ENCODE measurements around the gene IL18.
"Not testable (repeated sequence)": the region's sequence is repeated elsewhere in the genome, so short reads cannot be mapped to it uniquely, and the experiment has no call there.

The IL18 gene

DNA sequence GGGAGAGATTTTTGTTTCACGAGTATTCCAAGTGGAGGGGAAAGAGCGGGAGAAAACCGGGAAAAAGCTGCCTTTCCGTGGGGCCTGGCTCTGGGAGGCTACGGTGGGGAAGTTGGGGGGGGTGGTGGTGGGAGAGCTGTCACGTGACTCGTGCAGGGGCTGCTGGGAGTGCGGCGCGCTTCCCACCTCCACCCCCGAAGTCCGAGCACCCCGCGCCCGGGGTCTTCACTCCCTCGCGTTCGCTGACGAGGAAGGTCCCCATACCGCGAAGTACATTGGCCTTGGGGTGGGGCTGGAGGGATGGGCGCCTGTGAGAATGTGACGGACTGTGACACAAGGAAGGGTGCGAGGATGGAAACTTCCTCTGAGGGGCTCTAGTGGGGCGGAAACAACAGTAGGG, 3.3 kb upstream of the IL18 start, which contains the start of gene TEX12:
Gene TEX12, plus strand, starts transcription at position 228 of the 400 bp plus-strand sequence. CDS start 1,897 bp downstream, outside the sequence.
- DNase-seq, result no peak

DNA sequence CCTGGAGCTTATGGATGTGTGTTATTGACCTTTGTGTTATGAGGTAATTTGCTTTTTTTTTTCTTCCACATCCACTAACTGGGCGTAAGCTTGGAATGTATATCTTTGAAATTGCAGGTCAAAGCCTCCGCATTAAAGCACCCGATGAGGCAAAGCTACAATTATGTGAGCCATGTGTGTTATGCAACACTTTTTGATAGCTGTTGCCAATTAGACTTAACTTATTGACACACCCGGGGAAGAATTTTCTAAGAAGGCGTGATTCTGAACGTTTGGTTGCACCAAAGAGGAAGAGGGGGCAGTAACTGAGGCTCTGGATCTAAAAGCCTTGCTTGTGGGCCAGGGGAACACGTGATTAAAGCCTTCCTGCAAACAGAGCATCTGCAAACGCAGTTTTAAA, 2.7 kb upstream of the IL18 start:
- DNase-seq, result no peak

DNA sequence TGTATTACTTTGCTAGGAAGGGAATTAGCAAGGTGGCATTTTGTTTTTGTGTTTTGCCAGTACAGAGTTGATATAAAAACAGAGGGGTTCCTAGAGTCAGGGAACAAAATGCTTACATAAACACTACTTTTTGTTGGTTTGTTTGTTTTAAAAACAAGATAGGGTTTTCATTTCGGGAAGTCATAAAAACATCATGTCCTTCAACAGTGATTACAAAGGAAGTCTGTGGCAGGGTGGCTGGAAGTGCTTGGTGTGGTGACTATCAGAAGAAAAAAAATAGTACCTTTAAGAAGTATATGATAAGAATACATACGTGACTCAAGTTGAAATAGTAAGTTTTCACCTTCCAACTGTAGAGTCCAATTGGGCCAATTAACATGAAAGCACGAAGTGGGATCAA, 1.2 kb upstream of the IL18 start:
- DNase-seq, result no peak

DNA sequence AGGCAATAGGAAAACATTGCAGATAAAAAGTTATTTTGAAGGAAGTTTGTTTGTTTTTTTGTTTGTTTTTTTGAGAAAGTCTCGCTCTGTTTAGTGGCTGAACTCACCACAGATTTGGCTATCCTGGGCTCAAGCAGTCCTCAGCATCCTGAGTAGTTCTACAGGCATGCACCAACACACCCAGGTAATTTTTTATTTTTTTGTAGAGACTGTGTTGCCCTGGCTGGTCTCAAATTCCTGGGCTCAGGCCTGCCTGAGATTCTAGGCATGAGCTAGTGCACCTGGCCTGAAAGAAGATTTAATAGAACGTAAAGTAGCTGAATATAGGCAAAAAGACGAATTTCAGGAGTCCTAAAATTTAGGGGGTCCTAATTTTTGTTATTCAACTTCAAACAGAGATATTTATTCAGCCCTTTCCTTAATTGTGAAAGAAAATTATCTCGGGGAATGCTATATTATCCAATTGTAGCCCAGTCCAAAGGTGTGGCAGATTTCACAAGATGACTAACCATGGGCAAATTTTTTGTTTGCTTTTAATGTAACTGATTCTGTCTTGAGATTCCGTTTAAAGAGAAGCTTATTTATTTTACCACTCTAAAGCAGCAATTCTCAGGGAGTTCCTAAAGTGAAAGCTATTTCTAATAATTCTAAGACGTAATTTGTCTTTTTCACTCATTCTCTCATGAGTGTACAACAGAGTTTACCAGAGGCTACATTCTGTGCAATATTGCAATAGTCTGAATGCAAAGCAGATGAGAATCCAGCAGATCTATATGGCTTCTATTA, 940 bp downstream of the IL18 start:
- no peak for DNase-seq

DNA sequence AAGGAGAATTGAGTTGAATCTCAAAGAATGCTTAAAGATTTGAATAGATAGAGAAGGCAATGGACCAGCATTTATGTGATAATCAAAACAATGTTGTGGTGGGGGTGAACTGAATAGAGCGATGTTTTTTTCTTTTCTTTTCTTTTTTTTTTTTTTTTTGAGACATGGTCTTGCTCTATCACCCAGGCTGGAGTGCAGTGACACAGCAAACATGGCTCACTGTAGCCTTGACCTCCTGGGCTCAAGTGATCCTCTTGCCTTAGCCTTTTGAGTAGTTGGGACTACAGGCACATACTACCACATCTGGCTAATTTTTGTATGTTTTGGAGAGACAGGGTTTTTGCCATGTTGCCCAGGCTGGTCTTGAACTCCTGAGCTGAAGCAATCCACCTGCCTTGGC, 1.7 kb downstream of the IL18 start:
- DNase-seq, result not testable (repeated sequence)

DNA sequence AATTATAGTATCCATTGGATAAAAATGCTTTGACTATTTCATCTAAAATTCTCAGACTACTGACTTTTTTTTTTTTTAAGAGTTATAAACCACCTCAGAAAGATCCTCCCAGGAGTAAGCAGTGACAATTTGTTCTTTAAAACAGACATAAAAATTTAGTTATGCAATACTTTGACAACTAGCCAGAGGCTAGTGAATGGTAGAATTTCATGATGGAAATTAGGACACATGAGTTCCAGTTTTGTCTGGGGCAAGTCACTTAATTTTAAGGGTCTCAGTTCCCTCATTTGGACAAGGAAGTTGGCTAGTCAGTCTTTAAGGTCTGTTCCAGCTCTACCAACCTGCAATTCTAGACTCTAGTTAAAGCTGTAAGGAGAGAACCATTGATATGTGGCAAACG, 2.9 kb downstream of the IL18 start:
- DNase-seq, result no peak

DNA sequence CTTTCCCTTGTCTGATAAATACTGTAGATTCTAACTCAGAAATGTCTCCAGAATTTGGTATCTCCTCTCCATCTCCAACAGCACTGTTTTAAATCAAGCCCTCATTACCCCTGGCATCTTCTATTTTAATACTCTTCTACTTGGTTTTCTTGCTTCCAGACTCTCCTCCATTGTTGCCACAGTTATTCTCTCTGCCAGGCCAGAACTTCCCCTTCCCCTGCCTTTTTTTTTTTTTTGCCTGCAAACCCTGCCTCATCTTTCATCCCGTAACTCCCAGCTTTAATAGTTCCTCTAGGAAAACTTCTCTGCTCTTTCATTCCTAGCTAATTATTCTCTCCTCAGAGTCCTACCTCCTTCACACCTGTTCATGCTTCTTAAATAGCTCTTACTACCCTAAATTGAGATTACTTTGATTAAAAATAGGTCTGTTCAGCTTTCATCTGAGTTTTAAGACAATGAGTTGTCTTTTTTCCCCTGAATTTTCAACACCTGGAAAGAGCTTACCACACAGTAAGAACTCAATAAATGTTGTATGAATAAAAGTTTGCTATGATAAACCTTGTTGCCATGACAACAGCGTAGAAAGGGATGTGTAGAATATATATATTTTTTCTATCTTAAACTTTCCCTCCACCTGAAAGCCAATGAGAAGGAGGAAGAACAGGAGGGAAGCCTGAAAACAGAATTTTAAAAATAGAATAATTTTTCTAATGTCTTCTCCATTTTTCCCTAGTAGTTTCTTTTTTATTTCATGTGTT, 3.6 kb downstream of the IL18 start:
- DNase-seq, result no peak

DNA sequence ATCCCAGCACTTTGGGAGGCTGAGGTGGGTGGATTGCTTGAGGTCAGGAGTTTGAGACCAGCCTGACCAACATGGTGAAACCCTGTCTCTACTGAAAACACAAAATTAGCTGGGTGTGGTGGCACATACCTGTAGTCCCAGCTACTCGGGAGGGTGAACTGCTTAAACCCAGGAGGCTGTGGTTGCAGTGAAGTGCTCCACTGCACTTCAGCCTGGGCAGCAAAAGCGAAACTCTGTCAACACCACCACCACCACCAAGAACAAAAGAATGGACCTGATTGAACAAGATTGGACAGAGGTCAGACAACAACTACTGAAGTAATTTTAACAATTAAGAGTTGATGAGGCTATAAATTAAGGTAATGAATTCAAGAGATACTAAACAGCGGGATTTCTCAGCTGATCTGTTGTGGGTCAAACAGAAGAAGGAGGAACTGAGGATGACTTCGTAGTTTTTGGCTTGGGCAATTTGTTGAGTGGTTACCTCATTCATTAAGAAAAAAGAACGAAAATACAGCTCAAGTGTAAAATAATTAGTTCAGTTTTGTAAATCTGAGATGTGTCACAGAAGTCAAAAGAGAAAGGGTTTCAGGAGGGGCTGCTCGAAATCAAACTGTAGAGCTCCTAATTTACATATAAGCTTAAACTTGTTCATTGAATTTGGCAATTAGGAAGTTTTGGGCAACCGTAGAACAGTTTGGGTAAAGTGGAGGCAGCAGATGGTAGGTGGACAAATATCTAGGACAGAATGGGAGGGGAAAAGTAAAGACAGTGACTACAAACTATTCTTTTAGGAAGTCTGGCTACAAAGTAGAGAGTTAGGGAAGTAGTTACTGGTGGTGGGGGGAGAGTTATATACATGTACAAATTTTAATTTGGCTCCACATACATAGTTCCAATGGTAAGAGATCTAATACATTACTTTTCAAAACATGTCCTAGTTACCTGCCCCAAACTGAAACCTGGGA, 4.5 kb downstream of the IL18 start:
- no peak for DNase-seq

DNA sequence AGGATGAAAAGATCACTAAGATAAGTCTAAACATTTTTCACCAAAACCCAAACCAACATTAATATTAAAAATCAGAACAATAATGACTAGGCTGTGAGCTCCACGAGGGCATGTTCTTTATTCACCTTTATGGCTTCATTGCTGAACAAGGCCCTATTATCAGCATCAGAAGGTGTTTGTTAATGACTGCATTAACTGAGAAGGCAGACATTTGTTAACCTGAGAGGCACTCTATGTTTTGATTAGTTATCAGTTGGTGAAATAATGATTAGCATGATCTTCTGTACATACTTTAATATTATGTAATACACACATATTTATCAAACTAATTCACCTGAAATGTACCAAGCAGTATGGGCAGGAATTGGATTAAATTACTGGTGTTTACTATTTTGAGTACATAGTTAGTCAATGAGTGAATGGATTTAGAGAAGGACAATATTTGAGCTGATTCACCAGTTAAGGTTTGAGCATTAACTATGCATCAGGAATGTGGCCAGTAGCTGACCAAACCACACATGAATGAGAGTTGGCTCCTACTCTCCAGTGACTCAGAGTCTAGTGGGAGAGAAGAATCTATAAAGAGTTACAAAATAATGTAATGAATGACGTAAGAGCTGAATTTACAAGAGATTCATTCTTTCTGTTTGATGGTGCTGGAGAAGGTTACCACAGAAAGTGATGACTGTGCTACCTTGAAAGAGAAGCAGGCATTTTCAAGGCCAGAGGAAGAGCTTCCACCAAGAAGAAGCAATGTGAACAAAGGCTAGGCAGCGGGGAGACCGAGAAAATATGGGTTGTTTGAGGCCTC, 6.7 kb downstream of the IL18 start:
- no peak for DNase-seq

DNA sequence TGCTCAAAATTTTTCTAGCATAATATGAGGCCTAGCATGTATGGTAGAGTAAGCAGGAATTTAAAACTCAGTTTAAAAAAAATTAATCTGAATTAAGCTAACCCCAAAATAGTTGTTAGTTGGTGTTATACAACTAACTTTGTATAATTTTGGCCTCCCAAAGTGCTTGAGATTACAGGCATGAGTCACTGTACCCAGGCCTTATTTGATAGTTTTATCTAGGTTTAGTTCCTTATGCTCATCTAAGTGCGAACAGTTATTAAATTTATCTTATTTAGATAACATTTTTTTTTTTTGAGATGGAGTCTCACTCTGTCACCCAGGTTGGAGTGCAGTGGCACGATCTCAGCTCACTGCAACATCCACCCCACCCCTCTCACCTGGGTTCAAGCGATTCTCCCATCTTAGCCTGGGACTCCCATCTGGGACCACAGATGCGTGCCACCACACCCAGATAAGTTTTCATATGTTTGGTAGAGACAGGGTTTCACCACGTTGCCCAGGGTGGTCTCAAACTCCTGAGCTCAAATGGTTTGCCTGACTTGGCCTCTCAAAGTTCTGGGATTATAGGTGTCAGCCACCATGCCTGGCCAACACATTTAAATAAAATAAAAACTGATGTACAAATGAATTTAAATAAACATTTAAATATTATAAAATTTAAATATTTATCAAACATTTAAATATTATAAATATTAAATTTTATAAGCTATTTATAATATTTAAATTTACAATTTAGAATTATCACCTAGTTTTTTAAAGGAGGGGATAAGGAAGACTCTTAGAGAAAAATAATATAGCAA, 7.5 kb downstream of the IL18 start:
- DNase-seq, result no peak

DNA sequence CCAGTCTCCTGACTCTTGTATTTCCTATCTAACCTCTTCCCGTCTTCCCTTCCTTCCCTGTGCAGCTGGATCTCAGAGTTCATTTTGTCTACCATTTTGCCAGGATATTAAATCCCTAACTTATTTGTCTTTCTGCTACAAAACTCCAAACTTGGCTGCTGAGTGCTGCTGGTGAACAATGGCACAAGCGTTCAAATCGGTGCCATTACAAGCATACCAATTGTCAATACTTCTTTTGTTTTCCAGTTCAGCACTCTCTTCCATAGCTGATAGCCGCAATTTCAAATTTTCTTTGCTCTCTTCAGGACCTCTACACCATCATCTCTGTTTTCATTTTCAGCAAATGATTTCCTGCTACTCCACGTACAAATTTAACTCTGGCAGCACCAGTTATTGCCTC, 13.4 kb downstream of the IL18 start:
- no peak for DNase-seq

DNA sequence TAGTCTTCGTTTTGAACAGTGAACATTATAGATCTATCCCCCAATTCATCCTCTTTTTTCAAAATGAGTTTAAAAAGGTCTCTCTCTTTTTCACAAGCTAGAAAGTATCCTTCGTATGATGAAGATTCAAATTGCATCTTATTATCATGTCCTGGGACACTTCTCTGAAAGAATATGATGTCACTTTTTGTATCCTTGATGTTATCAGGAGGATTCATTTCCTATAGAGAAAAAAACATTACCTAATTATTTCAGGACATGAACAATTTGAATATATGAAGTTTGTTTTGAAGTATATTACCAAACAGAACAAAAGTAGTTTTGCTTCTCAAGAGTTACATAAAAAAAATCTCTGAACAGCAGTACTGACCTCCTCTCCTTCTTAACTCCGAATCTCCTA, 20.3 kb downstream of the IL18 start:
- DNase-seq, result no peak

DNA sequence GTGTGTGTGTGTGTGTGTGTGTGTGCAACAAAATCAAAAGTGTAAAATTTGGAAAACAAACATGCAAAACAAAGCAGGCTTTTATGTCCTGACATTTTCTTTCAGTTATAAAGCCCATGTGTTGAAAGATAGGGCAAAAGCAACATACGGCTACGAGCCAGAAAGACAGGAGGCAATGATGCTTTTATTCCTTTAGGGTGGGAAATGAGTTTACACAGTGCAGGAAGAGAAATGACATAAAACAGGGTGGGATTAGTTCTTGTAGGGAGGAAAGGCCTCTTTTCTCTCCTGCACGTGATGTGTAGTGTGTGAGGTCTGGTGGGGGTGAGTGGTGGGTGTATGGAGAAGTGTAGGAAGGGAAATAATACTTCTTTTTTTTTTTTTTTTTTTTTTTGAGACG, 29.4 kb downstream of the IL18 start:
- no peak for DNase-seq

DNA sequence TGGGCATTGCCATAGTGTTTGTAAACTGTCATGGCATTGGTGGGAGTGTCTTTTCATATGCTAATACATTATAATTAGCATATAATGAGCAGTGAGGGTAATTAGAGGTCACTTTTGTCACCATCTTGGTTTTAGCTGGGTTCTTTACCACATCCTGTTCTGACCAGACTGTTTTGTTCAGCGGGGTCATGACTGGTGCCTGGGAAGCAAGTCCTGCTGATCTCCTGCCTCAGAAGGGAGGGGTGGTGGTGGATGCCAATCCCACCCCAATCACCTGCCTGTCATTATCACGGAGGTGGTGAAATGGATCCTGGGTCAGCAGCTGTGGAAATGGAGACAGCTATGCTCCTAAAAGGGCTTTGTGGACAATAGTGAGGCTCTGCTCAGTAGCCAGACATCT, 31.2 kb downstream of the IL18 start:
- DNase-seq, result no peak

DNA sequence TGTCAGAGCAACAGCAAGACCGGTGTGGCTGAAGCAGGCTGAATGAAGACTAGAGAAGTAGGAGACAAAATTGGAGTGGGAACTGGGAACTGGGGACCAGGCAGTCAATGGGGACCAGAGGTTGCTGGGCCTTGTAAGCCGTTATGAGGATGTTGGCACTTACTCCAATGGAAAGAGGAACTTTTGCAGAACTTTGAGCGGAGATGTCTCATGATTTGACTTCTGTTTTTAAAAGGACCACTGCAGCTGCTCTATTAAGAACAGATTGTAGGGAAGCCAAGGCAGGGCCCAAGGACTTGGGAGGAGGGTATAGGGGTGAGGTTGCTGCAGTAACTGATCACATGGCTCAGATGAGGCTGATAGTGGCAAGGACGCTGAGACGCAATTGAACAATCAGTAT, 34.2 kb downstream of the IL18 start:
- DNase-seq, result no peak

DNA sequence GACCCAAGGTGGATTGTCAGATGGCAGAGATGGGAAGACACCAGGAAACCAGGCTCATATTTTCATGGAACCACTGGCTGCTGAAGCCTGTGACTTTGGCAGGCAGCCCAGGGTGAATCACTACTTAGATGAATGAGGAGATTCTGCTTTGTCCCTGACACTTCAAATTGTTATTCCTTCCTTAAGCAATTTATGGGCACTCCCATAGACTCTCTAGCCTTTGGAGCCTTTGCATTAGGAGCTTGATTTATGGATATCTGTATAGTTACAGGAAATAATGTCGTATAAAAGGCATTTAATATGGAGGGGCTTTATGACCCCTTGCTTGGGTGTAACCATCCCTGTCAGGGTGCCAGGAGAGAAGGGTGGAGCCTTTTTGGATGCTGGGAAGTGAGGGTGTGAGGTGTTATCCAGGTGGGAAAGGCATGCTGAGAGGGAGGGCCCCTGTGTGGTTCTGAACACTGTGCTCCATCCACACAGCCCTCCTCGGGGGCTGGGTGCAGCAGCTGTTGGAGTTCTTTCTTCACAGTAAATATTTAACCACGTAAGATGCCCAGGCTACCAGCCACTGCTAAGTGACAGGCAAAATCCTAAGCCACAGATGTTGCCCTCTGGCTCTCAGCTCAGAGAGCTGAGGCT, 35.3 kb downstream of the IL18 start:
- DNase-seq, result no peak

DNA sequence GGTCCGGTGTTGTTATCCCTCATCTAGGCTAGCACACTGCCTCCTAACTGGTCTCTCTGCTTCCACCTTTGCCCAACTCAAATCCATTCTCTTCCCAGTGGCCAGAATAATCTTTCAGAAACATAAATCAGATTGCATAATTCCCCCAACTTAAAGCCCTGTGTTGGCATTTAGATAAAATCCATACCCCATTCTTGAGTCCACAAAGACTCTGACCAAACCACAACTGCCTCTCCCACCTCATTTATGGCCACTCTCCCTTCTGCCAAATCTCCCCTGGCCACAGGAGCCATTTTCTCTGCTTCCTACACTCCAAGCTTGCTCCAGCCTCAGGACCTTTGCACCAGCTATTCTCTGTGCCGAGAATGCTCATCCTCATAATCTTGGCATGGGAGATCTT, 36.8 kb downstream of the IL18 start:
- DNase-seq, result no peak

DNA sequence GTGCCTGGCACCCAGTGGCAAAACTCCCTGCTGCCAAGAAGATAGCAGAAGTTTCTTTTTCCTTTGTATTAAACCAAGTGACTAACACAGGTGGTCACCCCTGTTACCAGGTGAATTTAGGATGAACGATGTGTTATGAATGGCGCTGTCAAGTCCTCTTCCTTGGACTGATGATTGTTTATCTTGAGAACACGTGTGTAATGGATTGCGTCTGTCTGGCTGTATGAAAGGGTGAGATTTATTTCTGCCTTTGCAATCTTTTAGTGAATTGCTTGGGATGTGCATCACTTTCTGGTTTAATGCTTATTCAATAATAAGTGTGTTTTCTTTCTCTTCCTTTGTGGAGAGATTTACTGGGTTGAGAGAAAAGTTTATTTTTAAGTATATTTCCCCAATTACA, 40.8 kb downstream of the IL18 start:
- no peak for DNase-seq

DNA sequence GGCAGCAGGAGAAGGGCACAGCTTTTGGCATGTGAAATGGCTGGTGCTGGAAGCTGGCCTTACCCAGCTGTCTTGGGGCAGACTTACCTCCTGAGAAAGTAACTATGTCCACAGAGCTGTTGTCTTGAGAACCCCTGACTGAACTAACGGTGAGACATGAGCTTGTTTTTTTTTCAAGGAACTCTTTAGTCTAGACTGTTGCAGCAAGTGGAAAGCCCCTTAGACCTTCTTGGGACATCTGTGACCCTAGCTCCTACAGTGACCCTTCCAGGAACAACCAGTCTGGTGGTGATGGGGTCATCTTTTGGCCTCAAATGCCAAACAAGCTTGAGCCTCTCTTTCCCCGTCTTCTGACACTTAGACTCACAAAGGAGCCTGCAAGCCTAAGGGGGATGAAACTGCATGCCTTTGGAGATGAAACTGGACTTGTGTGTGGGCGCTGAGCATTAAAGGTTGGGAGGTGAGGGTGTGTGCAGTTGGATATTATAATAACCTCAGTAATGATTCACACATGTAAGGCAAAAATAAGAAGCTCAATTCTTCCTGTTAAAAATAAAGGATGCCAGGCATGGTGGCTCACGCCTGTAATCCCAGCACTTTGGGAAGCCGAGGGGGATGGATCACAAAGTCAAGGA, 41.8 kb downstream of the IL18 start:
- no peak for DNase-seq

DNA sequence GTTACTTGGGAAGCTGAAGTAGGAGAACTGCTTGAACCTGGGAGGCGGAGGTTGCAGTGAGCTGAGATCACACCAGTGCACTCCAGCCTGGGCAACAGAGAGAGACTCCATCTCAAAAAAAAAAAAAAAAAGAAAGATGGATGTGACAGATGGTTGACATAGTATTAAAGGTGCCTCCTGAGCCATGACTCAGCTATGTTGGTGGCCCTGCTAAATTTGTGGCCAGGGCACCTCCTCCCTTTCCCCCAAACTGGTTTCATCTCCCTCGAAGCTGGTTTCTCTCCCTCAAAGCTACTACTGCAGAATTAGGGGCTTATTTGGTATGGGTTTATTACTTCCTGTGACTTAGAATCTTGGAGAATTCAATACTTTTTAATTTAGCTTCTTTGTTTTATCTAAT, 45.7 kb downstream of the IL18 start:
- no peak for DNase-seq

DNA sequence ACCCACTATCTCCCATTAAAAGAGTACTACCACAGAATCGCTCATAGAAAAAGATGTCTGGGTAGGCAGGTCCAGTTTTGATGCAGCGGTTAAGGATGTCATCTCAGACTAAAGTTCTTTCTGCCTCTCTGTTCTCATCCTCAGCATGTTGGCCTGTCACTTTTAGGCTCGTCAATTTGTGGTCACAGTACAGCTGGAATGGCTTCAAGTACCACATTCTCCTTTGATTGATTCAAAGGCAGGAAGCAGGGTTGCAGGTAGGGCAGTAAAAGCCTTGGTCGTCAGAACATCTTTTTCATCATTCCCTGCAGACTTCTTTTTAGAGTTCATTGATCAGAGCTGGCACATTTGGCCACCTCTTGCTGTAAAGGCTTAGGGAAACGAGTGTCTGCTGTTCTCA, 48.5 kb downstream of the IL18 start:
- DNase-seq, result no peak
